SU-DHL-6 (cell line): ENCODE measurements around the gene TSN.

Experiments used
- H2AFZ ChIP-seq: fragments of 200-600 bp; sonication (generic); 2 replicates; pipeline ENCODE4 v1.6.1; 2014; ENCODE audit warnings: low read depth, mild to moderate bottlenecking, moderate library complexity, mixed read lengths, antibody characterized with exemption, low read length; ENCODE audit not compliant: severe bottlenecking
- H3F3A ChIP-seq: fragments of 200-600 bp; shearing (Covaris generic); 2 replicates; pipeline ENCODE4 v1.6.0; 2016; ENCODE audit warnings: antibody characterized with exemption, mild to moderate bottlenecking; ENCODE audit not compliant: insufficient read depth
- H3K27ac ChIP-seq: fragments of 200-600 bp; sonication (generic); 2 replicates; pipeline ENCODE4 v1.5.1; 2016; ENCODE audit warnings: low read depth, mild to moderate bottlenecking, low read length, moderate library complexity, mixed read lengths
- H3K27me3 ChIP-seq: fragments of 200-600 bp; sonication (generic), shearing (Covaris generic); 2 replicates; pipeline ENCODE4 v1.6.0; 2014; ENCODE audit warnings: mild to moderate bottlenecking, low read length
- H3K36me3 ChIP-seq: fragments of 200-600 bp; sonication (generic); 2 replicates; pipeline ENCODE4 v1.6.1; 2014; ENCODE audit warnings: mild to moderate bottlenecking, low read length, mixed read lengths
- H3K4me2 ChIP-seq: fragments of 300-600, 200-600 bp; shearing (Covaris generic), sonication (generic); 2 replicates; pipeline ENCODE4 v1.6.0; 2014; ENCODE audit warnings: low read length, low read depth, mild to moderate bottlenecking; ENCODE audit not compliant: poor library complexity, severe bottlenecking
- H3K4me3 ChIP-seq: fragments of 200-600 bp; sonication (generic); 2 replicates; pipeline ENCODE4 v1.5.1; 2014; ENCODE audit warnings: antibody characterized with exemption, low read length, mild to moderate bottlenecking, mixed read lengths; ENCODE audit not compliant: insufficient read depth, poor library complexity, severe bottlenecking
- H3K79me2 ChIP-seq: fragments of 200-600 bp; sonication (generic); 2 replicates; pipeline ENCODE4 v1.6.1; 2014; ENCODE audit warnings: mild to moderate bottlenecking, low read length, moderate library complexity; ENCODE audit not compliant: insufficient read depth
- H3K9ac ChIP-seq: fragments of 200-600 bp; sonication (generic); 2 replicates; pipeline ENCODE4 v1.7.0; 2014; ENCODE audit warnings: mild to moderate bottlenecking, low read length
- H3K9me2 ChIP-seq: fragments of 200-600 bp; sonication (generic); replicated peaks from 2 replicates; pipeline ENCODE4 v1.6.1; 2014; ENCODE audit warnings: low read length; ENCODE audit not compliant: insufficient read depth
- H3K9me3 ChIP-seq: fragments of 200-600 bp; sonication (generic); 2 replicates; pipeline ENCODE4 v1.6.1; 2014; ENCODE audit warnings: low read length, mixed read lengths; ENCODE audit not compliant: insufficient read depth
- H4K20me1 ChIP-seq: fragments of 200-600 bp; sonication (generic); 2 replicates; pipeline ENCODE4 v1.6.1; 2014; ENCODE audit warnings: low read depth, mild to moderate bottlenecking, antibody characterized with exemption, low read length, moderate library complexity, mixed read lengths
- CTCF ChIP-seq: fragments of 200-600 bp; sonication (generic); IDR thresholded peaks from one replicate; pipeline ENCODE4 v1.5.1; 2017; ENCODE audit warnings: antibody characterized with exemption, mild to moderate bottlenecking, low read length, moderate library complexity; ENCODE audit not compliant: insufficient read depth, poor library complexity, severe bottlenecking
- EZH2phosphoT487 ChIP-seq: fragments of 200-600 bp; sonication (generic), shearing (Covaris generic); conservative IDR thresholded peaks from 2 replicates; pipeline ENCODE4 v1.6.1; 2018; ENCODE audit warnings: mild to moderate bottlenecking, antibody characterized with exemption, low read length, moderate library complexity, mixed read lengths

Gene TSN

GRCh38 chr2:121776885-121777698 lies 21.6 kb downstream of the TSN start:
- Histone ChIP-seq H4K20me1 (no peaks in the 10 kb centered on the region), H2AFZ (no peak overlapping the region), H3K9me2 (no peaks in the 10 kb centered on the region), H3K9me3 (no peaks in the 10 kb centered on the region), H3K4me3 (no peak overlapping the region), H3K27ac (no peak overlapping the region), H3K36me3 (no peaks in the 10 kb centered on the region), H3K27me3 (no peaks in the 10 kb centered on the region), H3K4me2 (no peak overlapping the region), H3F3A (no peaks in the 10 kb centered on the region), H3K9ac (no peak overlapping the region), H3K79me2 (no peaks in the 10 kb centered on the region)
- no peak for TF ChIP-seq CTCF
- no peak for TF ChIP-seq EZH2phosphoT487

- Histone ChIP-seq H3K9ac (no peak overlapping the region), H3K27me3 (no peaks in the 10 kb centered on the region), H3K27ac (no peak overlapping the region), H3K36me3 (no peaks in the 10 kb centered on the region), H3K4me2 (no peak overlapping the region), H2AFZ (no peak overlapping the region), H3K9me2 (no peaks in the 10 kb centered on the region), H3K79me2 (no peaks in the 10 kb centered on the region), H3K4me3 (no peak overlapping the region), H4K20me1 (no peaks in the 10 kb centered on the region), H3K9me3 (no peaks in the 10 kb centered on the region), H3F3A (no peaks in the 10 kb centered on the region)
- TF ChIP-seq EZH2phosphoT487 (no peak), CTCF (no peak)
Measured at GRCh38 chr2:121777699-121778058, 22.2 kb downstream of the TSN start.

- no peak overlapping the region for H3K9ac ChIP-seq
- H2AFZ ChIP-seq: no peak overlapping the region
- H3K27ac ChIP-seq: no peak overlapping the region
- no peaks in the 10 kb centered on the region for H3F3A ChIP-seq
- no peaks in the 10 kb centered on the region for H3K79me2 ChIP-seq
- H3K9me3 ChIP-seq: no peaks in the 10 kb centered on the region
- no peak for TF ChIP-seq CTCF
- TF ChIP-seq EZH2phosphoT487: no peak
- no peak overlapping the region for H3K4me3 ChIP-seq
- H4K20me1 ChIP-seq: no peaks in the 10 kb centered on the region
- H3K4me2 ChIP-seq: no peak overlapping the region
- no peaks in the 10 kb centered on the region for H3K36me3 ChIP-seq
- H3K9me2 ChIP-seq: no peaks in the 10 kb centered on the region
- no peaks in the 10 kb centered on the region for H3K27me3 ChIP-seq
Measured at GRCh38 chr2:121778741-121779487, 23.5 kb downstream of the TSN start.
